HG03469 (cell line): ENCODE results near the gene FOXL3.
"Not testable (repeated sequence)": the region's sequence is repeated elsewhere in the genome, so short reads cannot be mapped to it uniquely, and the experiment has no call there.

Source experiments
- ATAC-seq: cut with Tn5 transposase; IDR thresholded peaks from one replicate; pipeline ENCODE4 v1.9.1; 2021; ENCODE audit warnings: mild to moderate bottlenecking, moderate library complexity, moderate number of reproducible peaks; ENCODE audit not compliant: unreplicated experiment

FOXL3 gene

DNA sequence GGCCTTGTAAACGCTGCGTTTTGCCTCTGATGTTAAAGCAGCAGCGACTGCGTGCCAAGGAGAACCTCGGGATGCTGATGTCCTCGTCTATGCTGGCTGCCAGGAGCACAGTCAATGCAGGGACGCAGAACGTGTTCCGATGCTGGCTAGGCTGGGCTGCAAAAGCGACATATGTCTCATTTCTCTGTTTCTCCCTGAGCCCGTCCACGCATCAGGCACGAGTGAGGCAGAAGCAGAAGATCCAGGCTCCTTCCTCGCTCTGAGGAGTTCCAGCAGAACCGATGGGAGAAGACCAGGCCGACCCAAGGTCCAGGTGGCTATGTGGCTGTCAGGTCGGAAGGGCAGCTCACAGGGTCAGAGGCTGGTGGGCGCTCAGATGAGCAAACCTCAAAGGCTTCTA is 3.7 kb upstream of the FOXL3 start:
- no peak for ATAC-seq

- ATAC-seq = no peak
These were observed 1.3 kb upstream of the FOXL3 start for GRCh38 chr7:288671-289101.

- no peak for ATAC-seq
These were observed 688 bp upstream of the FOXL3 start for GRCh38 chr7:289209-289755.

- ATAC-seq = no peak
These were observed 793 bp downstream of the FOXL3 start for GRCh38 chr7:290554-291372.

DNA sequence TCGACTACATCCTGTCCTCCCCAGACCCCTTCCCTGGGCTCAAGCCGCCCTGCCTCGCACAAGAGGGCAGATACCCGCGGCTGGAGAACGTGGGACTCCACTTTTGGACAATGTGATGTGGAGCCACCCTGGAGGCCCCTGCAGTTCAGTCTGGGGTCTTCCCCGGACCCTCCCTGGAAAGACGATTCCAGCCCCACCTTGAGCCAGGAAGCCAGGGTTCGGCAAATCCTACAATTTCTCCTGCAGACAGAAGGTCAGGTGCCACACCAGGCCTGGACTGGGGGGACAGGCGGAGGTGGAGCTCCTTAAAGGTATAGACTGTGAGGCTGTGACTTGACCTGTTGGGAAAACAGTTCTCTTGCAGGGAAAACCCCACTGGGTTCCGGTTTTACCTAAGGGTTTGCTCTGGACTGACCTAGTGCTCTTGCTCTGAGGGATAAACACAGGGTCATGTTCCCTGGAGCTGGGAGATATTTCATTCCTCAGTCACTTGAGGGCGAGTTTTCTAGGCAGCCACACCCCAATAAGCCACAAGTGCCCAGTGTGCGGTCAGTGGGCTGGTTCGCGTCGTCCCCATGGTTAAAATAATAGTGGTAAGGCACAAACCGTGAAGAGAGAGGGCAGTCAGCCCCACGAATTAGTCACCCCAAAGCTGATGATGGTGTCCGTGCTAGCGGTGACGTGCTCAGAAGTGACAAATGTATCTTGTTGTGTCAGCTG is 1.6 kb downstream of the FOXL3 start:
- no peak for ATAC-seq

- ATAC-seq = no peak
These were observed 2.3 kb downstream of the FOXL3 start for GRCh38 chr7:292226-292625.

DNA sequence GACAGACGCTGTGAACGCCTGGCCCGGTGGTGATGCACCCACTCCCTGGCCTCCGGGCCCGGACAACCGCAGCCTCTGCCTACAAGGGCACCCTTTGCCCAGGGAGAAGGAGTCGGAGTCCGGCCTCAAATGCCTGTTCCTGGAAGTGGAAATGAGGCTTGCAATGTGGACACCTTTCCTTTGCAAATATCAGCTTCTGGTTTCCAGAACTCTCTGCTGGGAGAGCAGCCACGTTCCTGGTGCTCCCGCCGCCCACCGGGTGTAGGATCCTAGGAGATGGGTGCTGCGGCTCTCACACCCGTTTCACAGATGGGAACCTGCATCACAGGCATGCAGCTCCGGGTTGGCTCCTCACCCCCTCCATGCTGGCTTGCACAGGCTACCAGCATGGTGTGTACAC is 2.9 kb downstream of the FOXL3 start:
- ATAC-seq = no peak

GRCh38 chr7:293681-294439 is 3.9 kb downstream of the FOXL3 start:
- ATAC-seq = no peak

GRCh38 chr7:294440-295154 is 4.6 kb downstream of the FOXL3 start:
- no peak for ATAC-seq

- no peak for ATAC-seq
These were observed 5.5 kb downstream of the FOXL3 start for GRCh38 chr7:295155-296154.

GRCh38 chr7:296373-296945 is 6.5 kb downstream of the FOXL3 start:
- ATAC-seq = no peak

DNA sequence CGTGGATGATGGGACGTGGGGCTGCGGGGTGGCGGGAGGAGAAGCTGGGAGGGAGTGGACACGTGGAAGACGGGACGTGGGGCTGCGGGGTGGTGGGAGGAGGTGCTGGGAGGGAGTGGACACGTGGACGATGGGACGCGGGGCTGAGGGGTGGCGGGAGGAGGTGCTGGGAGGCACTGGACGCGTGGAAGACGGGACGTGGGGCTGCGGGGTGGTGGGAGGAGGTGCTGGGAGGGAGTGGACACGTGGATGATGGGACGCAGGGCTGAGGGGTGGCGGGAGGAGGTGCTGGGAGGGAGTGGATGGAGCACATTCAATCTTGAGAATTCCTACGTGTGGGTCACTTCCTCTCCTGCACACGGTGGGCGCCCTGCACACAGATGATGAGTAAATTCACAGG is 7.2 kb downstream of the FOXL3 start:
- not testable (repeated sequence) for ATAC-seq

GRCh38 chr7:297611-298374 is 7.8 kb downstream of the FOXL3 start:
- no peak for ATAC-seq

DNA sequence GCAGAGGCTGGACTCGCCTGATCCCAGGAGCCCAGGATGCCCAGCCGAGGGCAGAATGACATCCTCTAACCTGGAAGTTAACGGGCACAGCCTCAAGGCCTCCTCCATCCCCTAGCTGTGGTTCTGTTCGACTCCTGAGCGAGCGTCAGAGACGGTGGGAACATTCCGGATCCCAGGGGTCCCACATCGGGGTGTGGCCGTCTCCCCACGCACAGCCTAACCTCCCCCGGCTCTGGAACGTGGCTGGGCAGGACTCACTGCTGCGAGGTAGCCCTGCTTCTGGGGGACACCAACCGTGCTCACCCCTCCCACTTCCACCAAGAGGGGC is 8.4 kb downstream of the FOXL3 start:
- ATAC-seq = no peak

DNA sequence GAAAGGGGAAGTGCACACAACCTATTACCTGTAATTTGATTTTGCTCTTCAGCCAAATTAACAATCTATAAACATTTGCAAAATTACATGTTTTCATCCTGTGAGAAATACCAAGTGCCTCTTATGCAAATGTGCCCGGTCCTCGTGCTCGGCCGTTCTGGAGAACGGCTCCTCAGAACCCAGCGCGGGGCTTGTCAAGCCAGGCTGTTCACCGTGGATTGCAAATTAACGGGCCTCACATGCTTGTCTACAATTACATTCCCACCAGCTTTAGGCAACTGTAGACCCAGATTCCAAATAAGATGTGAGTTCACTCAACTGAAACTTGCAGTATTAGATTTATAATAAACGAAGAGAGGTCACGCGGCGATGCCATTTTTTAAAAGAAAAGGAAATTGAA is 8.8 kb downstream of the FOXL3 start:
- ATAC-seq = no peak

GRCh38 chr7:299169-299568 is 9.2 kb downstream of the FOXL3 start:
- no peak for ATAC-seq

- no peak for ATAC-seq
These were observed 9.7 kb downstream of the FOXL3 start for GRCh38 chr7:299628-300027.

DNA sequence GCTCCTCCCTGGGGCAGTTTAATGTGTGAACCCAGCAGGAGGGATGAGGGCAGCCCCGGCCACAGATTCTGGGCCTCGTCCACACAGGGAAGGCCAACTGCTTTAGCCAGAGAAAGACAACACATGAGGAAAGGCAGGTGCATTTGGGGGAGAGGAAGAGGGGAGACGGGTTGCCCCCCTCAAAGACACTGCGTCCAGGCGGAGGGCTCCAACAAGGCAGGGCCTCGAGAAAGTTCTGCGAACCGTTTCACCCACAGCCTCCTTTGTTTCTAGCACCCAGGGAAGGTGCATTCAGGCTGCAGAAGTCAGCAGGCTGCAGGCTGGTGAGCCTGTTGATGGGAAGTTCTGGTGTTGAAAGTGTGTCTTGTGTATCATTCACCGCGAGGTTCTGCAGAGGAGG is 10.1 kb downstream of the FOXL3 start:
- ATAC-seq = no peak
